SK-N-SH (cell line): ENCODE data around the gene PEX14. TPM values are rescaled to one million over a fixed set of nuclear protein-coding genes. Genes with fewer than 3 reads are reported as not detected.

ENCODE experiments used
- CTCF ChIA-PET: fragments of 300-600, 350-600 bp; formaldehyde crosslinking; extraction: SDS; loops from one replicate; lab custom pipeline; 2021; lab: Yijun Ruan, JAX
- POLR2A ChIA-PET: fragments of 350-600 bp; sonication (Branson Sonifier 250); formaldehyde crosslinking; extraction: SDS; loops from one replicate; lab custom pipeline; 2020; ENCODE audit warnings: antibody characterized with exemption, inconsistent platforms; lab: Yijun Ruan, JAX
- DNase-seq: peaks from one replicate; pipeline ENCODE4 v3.0.0; 2012
- H2AFZ ChIP-seq: fragments of 200-600 bp; sonication (generic); 2 replicates; pipeline ENCODE4 v1.8.1; 2016; ENCODE audit warnings: antibody characterized with exemption, mild to moderate bottlenecking, low read depth
- H3F3A ChIP-seq: fragments of 200-600 bp; sonication (generic); replicated peaks from 2 replicates; pipeline ENCODE3; 2016; ENCODE audit warnings: antibody characterized with exemption, mild to moderate bottlenecking; ENCODE audit not compliant: insufficient read depth
- H3K27ac ChIP-seq, 2 experiments: fragments of 200-500 bp in 1 of 2; fragments of 200-600 bp in 1 of 2; sonication (Bioruptor generic) in 1 of 2; sonication (generic), shearing (Covaris generic) in 1 of 2; 2 replicates each; pipeline versions ENCODE4 v1.5.1 to v1.6.1; 2014 to 2016; ENCODE audit warnings: low read depth in 2 of 2, inconsistent platforms in 1 of 2, low read length in 1 of 2, mild to moderate bottlenecking in 1 of 2, mixed read lengths in 1 of 2
- H3K27me3 ChIP-seq: fragments of 200-600 bp; sonication (generic), shearing (Covaris generic); 2 replicates; pipeline ENCODE4 v1.6.1; 2016; ENCODE audit warnings: mixed run types; ENCODE audit not compliant: insufficient read depth
- H3K36me3 ChIP-seq, 2 experiments: fragments of 200-500 bp in 1 of 2; fragments of 200-600 bp in 1 of 2; sonication (Bioruptor generic) in 1 of 2; sonication (generic) in 1 of 2; replicated peaks in 1 of 2; 2 replicates each; pipeline versions ENCODE3 to v1.5.1; 2014 to 2016; ENCODE audit warnings: low read length in 1 of 2, mild to moderate bottlenecking in 1 of 2; ENCODE audit not compliant: insufficient read depth in 2 of 2, control insufficient read depth in 1 of 2
- H3K4me1 ChIP-seq, 2 experiments: fragments of 200-500 bp in 1 of 2; fragments of 200-600 bp in 1 of 2; sonication (Bioruptor generic) in 1 of 2; sonication (generic), shearing (Covaris generic) in 1 of 2; 2 replicates each; pipeline versions ENCODE4 v1.5.1 to v1.6.1; 2014 to 2016; ENCODE audit warnings: low read depth in 1 of 2, low read length in 1 of 2, mixed run types in 1 of 2; ENCODE audit not compliant: insufficient read depth in 2 of 2, control insufficient read depth in 1 of 2
- H3K4me2 ChIP-seq: fragments of 200-600 bp; sonication (generic), shearing (Covaris generic); 2 replicates; pipeline ENCODE4 v1.6.1; 2017; ENCODE audit warnings: mixed run types
- H3K4me3 ChIP-seq, 2 experiments: fragments of 200-500 bp in 1 of 2; fragments of 200-600 bp in 1 of 2; sonication (Bioruptor generic) in 1 of 2; sonication (generic), shearing (Covaris generic) in 1 of 2; 2 replicates each; pipeline versions ENCODE4 v1.5.1 to v1.8.1; 2014 to 2016; ENCODE audit warnings: low read depth in 2 of 2, inconsistent platforms in 1 of 2, low read length in 1 of 2, mild to moderate bottlenecking in 1 of 2, mixed read lengths in 1 of 2, moderate library complexity in 1 of 2
- H3K79me2 ChIP-seq: fragments of 200-600 bp; sonication (generic); 2 replicates; pipeline ENCODE4 v1.8.1; 2017; ENCODE audit warnings: mild to moderate bottlenecking; ENCODE audit not compliant: insufficient read depth
- H3K9ac ChIP-seq: fragments of 200-600 bp; sonication (generic); 2 replicates; pipeline ENCODE4 v1.6.1; 2017; ENCODE audit warnings: mixed run types
- H3K9me2 ChIP-seq: fragments of 200-600 bp; sonication (generic); 2 replicates; pipeline ENCODE4 v1.6.1; 2017; ENCODE audit warnings: mixed run types
- H3K9me3 ChIP-seq: fragments of 200-600 bp; sonication (generic); 2 replicates; pipeline ENCODE4 v1.6.1; 2017; ENCODE audit warnings: mixed run types, mild to moderate bottlenecking, moderate library complexity
- H4K20me1 ChIP-seq: fragments of 200-600 bp; sonication (generic); 2 replicates; pipeline ENCODE4 v1.6.1; 2017; ENCODE audit warnings: mild to moderate bottlenecking, mixed run types; ENCODE audit not compliant: insufficient read depth
- CTCF ChIP-seq: fragments of 200-600 bp; sonication (generic); IDR thresholded peaks from 2 replicates; pipeline ENCODE4 v1.6.1; 2017; ENCODE audit warnings: antibody characterized with exemption, mild to moderate bottlenecking, moderate library complexity
- EZH2phosphoT487 ChIP-seq: fragments of 200-600 bp; sonication (generic); IDR thresholded peaks from 2 replicates; pipeline ENCODE4 v1.6.1; 2017; ENCODE audit warnings: low read depth, mixed run types, mild to moderate bottlenecking, antibody characterized with exemption, moderate library complexity, borderline replicate concordance
- FOXM1 ChIP-seq: IDR thresholded peaks from 2 replicates; pipeline ENCODE4 v1.4.0; 2012; ENCODE audit warnings: low read depth, mild to moderate bottlenecking
- GATA2 ChIP-seq: sonication (generic); formaldehyde crosslinking; IDR thresholded peaks from 2 replicates; pipeline ENCODE4 v1.5.0; 2020; ENCODE audit warnings: mild to moderate bottlenecking, missing genetic modification reagents
- IRF3 ChIP-seq: fragments of 150-350 bp; IDR thresholded peaks from 2 replicates; pipeline ENCODE4 v1.6.1; 2016; ENCODE audit warnings: mild to moderate bottlenecking, low read depth, low read length
- JUND ChIP-seq: IDR thresholded peaks from 2 replicates; pipeline ENCODE4 v1.4.0; 2012
- NFIC ChIP-seq: IDR thresholded peaks from 2 replicates; pipeline ENCODE4 v1.4.0; 2012; ENCODE audit warnings: borderline replicate concordance
- PBX3 ChIP-seq: IDR thresholded peaks from 2 replicates; pipeline ENCODE4; 2012
- RAD21 ChIP-seq: IDR thresholded peaks from 2 replicates; pipeline ENCODE4 v1.6.1; 2012; ENCODE audit warnings: mild to moderate bottlenecking, low read length
- RFX5 ChIP-seq: IDR thresholded peaks from 2 replicates; pipeline ENCODE4 v1.6.1; 2012; ENCODE audit warnings: mild to moderate bottlenecking, improper control_type of control experiment, low read length
- SIN3A ChIP-seq: IDR thresholded peaks from 2 replicates; pipeline ENCODE4 v1.6.1; 2012; ENCODE audit warnings: low read depth, mild to moderate bottlenecking, low read length, moderate library complexity, borderline replicate concordance
- SMC3 ChIP-seq: IDR thresholded peaks from 2 replicates; pipeline ENCODE4 v1.6.1; 2012; ENCODE audit warnings: low read depth, low read length, improper control_type of control experiment
- TEAD4 ChIP-seq: IDR thresholded peaks from 2 replicates; pipeline ENCODE4 v1.4.0; 2012; ENCODE audit warnings: mild to moderate bottlenecking, borderline replicate concordance; ENCODE audit not compliant: insufficient read depth
- USF2 ChIP-seq: fragments of 150-350 bp; IDR thresholded peaks from 2 replicates; pipeline ENCODE4 v1.6.1; 2017; ENCODE audit warnings: antibody characterized with exemption, low read length, low read depth, borderline replicate concordance
- YY1 ChIP-seq: IDR thresholded peaks from 2 replicates; pipeline ENCODE4 v1.4.0; 2012; ENCODE audit warnings: low read depth, mild to moderate bottlenecking
- WGBS: methylation state at CpG from one replicate; pipeline ENCODE4 v1.1.6; 2017; ENCODE audit warnings: low lambda C conversion rate; 5-methylcytosine and 5-hydroxymethylcytosine counted together
- polyA plus RNA-seq, 3 experiments: library from polyadenylated mRNA; depleted of rRNA; stranded (reverse); fragments of >200 nt; gene quantifications; 2 replicates each; pipeline ENCODE4 v1.2.3, GENCODE V29; 2012
- TF ChIP-seq, protein P1 (sequence below): IDR thresholded peaks from 2 replicates; pipeline ENCODE4 v1.4.0; 2012; ENCODE audit warnings: low read depth, borderline replicate concordance
- TF ChIP-seq, protein P2 (sequence below): IDR thresholded peaks from 2 replicates; pipeline ENCODE4 v1.4.0; 2012; ENCODE audit warnings: low read depth

PEX14 gene
- polyA plus RNA-seq, 1 of the 3 experiments (the other 2 are of a cell fraction): 36.2 TPM

DNA sequence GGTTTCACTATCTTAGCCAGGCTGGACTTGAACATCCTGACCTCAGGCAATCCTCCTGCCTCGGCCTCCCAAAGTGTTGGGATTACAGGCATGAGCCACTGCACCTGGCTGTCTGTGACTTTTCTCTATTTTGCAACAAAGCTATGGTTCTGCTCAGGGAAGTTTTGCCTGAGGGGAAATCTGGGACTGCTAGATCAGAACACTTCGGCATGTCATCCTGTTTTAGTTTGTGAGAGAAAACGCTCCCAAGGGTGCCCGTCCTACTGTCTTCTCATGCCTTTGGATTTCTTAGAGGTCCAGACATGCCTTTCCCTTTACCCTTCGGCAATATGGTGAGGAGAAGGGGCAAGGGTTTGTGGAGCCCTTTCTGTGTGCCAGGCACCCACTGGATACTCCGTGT lies 30.5 kb upstream of the PEX14 start (continued):
- TF ChIP-seq CTCF (no peak), NFIC (no peak), RAD21 (no peak), GATA2 (CRISPR knock-in tag) (no peak), SMC3 (no peak), FOXM1 (no peak), IRF3 (no peak), USF2 (no peak), TEAD4 (no peak), EZH2phosphoT487 (no peak)

DNA sequence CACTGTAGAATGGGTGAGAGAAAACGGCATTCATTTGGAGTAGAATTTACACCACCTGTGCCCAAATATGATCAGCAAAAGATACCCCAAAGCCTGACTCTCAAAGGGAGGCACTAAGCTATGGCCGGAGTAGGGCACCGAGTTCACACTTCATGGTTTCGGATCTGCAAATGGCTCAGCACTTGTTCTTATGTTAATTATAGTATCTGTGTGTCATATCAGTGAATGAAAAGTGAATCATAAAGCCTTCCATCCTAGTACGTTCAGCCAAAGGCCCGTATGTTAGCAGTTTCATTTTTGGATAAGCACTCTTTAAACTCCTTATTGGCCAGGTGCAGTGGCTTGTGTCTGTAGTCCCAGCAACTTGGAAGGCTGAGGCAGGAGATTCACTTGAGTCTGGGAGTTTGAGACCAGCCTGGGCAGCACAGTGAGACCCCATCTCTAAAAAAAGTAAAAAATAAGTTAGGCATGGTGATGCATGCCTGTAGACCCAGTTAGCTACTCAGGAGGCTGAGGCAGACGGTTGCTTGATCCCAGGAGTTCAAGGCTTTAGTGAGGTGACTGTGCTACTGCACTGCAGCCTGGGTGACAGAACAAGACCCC lies 29.9 kb upstream of the PEX14 start:
- H2AFZ ChIP-seq: no peak overlapping the region
- no peak overlapping the region for H3K4me3 ChIP-seq
- no peak overlapping the region for H3K4me2 ChIP-seq
- POLR2A ChIA-PET: no interaction called here
- no peaks in the 10 kb centered on the region for H3K27me3 ChIP-seq
- no peaks in the 10 kb centered on the region for H3K79me2 ChIP-seq
- no peak overlapping the region for H3K27ac ChIP-seq
- no peak for DNase-seq
- peaks cover 0 to 10% of the 10 kb centered on the region in 2 experiments for H3K36me3 ChIP-seq
- CTCF ChIA-PET: interaction anchor here (0.6 to 2.0 kb wide), 3 partner anchors 14 to 50 kb away, joined by 3 to 8 read pairs (median 3); partner anchors contain the start of gene CENPS
- no peak overlapping the region for H3K9ac ChIP-seq
- H3K4me1 ChIP-seq: no peaks in the 10 kb centered on the region
- TF ChIP-seq PBX3 (no peak), SIN3A (no peak), JUND (no peak), YY1 (no peak), USF2 (no peak), RFX5 (no peak)
- TF ChIP-seq, protein P1, sequence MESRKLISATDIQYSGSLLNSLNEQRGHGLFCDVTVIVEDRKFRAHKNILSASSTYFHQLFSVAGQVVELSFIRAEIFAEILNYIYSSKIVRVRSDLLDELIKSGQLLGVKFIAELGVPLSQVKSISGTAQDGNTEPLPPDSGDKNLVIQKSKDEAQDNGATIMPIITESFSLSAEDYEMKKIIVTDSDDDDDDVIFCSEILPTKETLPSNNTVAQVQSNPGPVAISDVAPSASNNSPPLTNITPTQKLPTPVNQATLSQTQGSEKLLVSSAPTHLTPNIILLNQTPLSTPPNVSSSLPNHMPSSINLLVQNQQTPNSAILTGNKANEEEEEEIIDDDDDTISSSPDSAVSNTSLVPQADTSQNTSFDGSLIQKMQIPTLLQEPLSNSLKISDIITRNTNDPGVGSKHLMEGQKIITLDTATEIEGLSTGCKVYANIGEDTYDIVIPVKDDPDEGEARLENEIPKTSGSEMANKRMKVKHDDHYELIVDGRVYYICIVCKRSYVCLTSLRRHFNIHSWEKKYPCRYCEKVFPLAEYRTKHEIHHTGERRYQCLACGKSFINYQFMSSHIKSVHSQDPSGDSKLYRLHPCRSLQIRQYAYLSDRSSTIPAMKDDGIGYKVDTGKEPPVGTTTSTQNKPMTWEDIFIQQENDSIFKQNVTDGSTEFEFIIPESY: no peak
- TF ChIP-seq, protein P2, sequence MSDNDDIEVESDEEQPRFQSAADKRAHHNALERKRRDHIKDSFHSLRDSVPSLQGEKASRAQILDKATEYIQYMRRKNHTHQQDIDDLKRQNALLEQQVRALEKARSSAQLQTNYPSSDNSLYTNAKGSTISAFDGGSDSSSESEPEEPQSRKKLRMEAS: no peak
- H3F3A ChIP-seq: no peaks in the 10 kb centered on the region
- no peaks in the 10 kb centered on the region for H3K9me2 ChIP-seq
- no peaks in the 10 kb centered on the region for H3K9me3 ChIP-seq
- H4K20me1 ChIP-seq: no peaks in the 10 kb centered on the region
- 77% methylated on average over 7 of the region's 7 CpGs for WGBS
